Measurements from ENCODE around the gene TMEM98.

GRCh38 chr17:32878211-32878610 is 49.7 kb upstream of the TMEM98 start:
- TF ChIP-seq CTCF (IDR thresholded peaks at IDR 0.05) (no peak), POLR2A (IDR thresholded peaks at IDR 0.05) (no peak)
